ENCODE measurements around the gene HLA-DQA2.
"Not testable (repeated sequence)": the region's sequence is repeated elsewhere in the genome, so short reads cannot be mapped to it uniquely, and the experiment has no call there.

Gene HLA-DQA2

DNA sequence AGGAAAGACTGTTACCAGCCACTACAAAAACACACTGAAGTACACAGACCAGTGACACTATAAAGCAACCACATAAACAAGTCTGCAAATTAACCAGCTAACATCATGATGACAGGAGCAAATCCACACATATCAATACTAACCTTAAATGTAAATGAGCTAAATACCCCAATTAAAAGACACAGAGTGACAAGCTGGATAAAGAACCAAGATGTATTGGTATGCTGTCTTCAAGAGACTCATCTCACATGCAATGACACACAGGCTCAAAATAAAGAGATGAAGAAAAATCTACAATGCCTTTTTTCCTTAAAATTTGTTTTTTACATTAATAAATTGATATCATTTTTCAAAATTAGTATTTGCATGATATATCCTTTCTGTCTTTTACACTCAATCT, 41.7 kb downstream of the HLA-DQA2 start:
- not testable (repeated sequence) for DNase-seq

DNA sequence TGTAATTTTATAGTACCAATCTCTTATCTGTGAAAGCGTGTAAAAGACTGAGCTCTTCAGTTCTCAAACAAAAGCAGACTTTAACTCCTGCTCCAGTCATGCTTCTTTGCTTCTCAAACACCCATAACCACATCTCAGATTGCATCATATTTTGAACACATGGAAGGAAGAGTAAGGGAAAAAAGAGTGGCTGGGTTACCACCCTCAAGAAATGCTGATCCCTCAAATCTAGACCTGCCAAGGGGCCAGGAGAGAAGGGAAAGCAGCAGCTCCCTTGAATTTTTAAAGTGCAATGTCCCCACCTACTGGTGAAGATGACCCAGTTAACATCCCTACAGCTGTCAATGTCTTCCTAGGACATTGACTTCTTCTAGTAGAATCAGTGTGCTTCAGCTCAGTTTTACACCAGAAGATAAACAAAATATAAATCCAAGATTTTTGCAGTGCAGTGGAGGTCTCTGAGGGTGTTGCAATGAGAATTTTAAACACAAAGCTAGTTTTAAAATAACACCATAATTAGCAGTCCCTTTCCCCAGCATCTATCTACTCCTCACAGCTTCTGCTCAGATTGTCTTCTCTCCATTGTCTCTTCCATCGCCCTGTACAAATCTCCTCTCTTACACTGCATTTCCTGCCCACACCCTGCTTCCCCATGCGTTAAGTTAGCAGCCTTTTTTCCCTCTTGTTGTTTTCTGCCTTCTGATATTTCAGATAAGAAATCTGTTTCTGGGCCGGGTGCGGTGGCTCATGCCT, 44.8 kb downstream of the HLA-DQA2 start:
- DNase-seq: no peak

DNA sequence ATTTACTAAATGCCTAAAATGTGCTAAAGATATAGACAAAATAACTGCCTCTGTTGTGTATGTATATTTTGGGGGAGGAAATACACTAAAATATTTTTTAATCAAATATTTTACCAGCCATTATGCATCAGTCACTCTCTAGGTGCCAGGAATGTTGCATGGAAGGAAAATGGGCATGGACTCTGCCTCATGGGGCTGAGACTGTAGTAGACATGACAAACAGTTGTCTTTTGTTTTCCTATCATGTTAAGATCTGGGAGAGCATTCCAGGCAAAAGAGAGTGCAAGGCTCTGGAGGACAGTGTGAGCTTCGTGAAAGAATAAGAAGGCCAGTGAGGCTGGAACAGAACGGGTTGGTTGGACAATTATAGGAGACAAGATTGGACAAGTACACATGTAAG, 49.1 kb downstream of the HLA-DQA2 start:
- DNase-seq: no peak

DNA sequence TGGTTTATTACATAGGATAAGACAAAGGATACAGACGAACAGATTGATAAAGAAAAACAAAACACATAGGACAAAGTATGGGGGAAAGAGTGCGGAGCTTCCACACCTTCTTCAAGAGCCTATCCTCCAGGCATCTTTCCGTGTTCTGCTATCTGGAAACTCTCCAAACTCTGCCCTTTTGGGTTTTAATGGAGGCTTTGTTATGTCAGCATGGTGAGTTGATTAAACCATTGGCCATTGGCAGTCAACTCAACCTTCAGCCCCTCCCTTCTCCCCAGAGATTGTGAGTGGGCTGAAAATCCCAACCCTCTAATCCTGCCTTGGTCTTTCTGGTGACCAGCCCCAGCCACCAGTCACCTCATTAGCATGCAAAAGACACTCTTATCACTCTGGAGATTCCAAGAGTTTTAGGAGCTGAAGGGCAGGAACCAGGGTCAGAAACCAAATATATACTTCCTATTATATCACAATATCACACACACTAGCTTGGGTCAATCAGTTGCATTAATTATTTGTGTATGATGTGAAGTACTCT, 51.8 kb downstream of the HLA-DQA2 start:
- DNase-seq: no peak

DNA sequence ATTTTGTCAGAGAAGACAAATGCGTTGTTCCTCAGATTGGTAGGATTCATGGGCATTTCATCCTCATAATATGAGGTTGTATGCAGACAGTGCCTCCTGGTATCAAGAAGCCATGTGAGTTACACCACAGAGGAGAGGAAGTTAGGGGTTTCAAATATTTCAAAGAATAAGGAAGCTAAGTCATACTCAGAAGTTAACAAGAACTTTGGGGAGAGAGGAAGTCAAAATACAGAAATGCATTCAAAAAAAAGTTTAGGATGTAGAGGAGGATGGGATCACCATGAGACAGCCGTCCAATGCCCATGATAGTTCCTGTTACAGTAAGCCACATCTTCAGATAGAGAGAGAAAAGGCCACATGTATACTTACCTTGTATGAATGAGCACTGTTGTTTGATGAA, 53.3 kb downstream of the HLA-DQA2 start:
- no peak for DNase-seq

Measured in activated CD4-positive, alpha-beta T cell treated with anti-CD3 and anti-CD28 coated beads for 1 hour (primary cell).